PC-9 (cell line): ENCODE results near the gene MACROD1. TPM values are rescaled to one million over a fixed set of nuclear protein-coding genes. Genes with fewer than 3 reads are reported as not detected.

Experiments
- BruUV-seq: library from RNA; stranded (reverse); fragments of 400-500 nt; replicated peaks from 2 replicates; lab custom pipeline; 2021; lab: Mats Ljungman, UMichigan
- CTCF ChIA-PET: fragments of 300-600 bp; sonication (Branson Sonifier 250); formaldehyde crosslinking; loops from one replicate; lab custom pipeline; 2022; ENCODE audit warnings: antibody characterized with exemption; lab: Charles Lee
- POLR2A ChIA-PET: fragments of 300-600 bp; sonication (Branson Sonifier 250); formaldehyde crosslinking; loops from one replicate; lab custom pipeline; 2022; ENCODE audit warnings: antibody characterized with exemption; ENCODE audit not compliant: unreplicated experiment; lab: Charles Lee
- DNase-seq, 2 experiments: peaks; one replicate each; pipeline versions ENCODE4 v3.0.0 to v3.0.0-alpha.2; 2015 to 2022; ENCODE audit warnings: mixed read lengths in 1 of 2
- H2AFZ ChIP-seq: fragments of 200-600 bp; sonication (generic); 2 replicates; pipeline ENCODE4 v1.8.1; 2017; ENCODE audit warnings: antibody characterized with exemption
- H3F3A ChIP-seq: fragments of 200-600 bp; sonication (generic); 2 replicates; pipeline ENCODE4 v1.8.1; 2017; ENCODE audit warnings: antibody characterized with exemption, mild to moderate bottlenecking, low read depth; ENCODE audit not compliant: insufficient read depth
- H3K27ac ChIP-seq: fragments of 200-600 bp; sonication (generic); 2 replicates; pipeline ENCODE4 v1.6.1; 2016; ENCODE audit warnings: mixed run types
- H3K27me3 ChIP-seq: fragments of 200-600 bp; sonication (generic); 2 replicates; pipeline ENCODE4 v1.6.1; 2016; ENCODE audit warnings: low read depth, mixed run types; ENCODE audit not compliant: insufficient read depth
- H3K36me3 ChIP-seq: fragments of 200-600 bp; sonication (generic); 2 replicates; pipeline ENCODE4 v1.6.1; 2016; ENCODE audit warnings: low read depth, mixed run types
- H3K4me1 ChIP-seq: fragments of 200-600 bp; sonication (generic); replicated peaks from 2 replicates; pipeline ENCODE4 v1.6.1; 2016; ENCODE audit warnings: mixed run types; ENCODE audit not compliant: insufficient read depth
- H3K4me2 ChIP-seq: fragments of 200-600 bp; sonication (generic); 2 replicates; pipeline ENCODE4 v1.6.1; 2017; ENCODE audit warnings: mixed run types
- H3K4me3 ChIP-seq: fragments of 200-600 bp; sonication (generic); 2 replicates; pipeline ENCODE4 v1.6.1; 2016; ENCODE audit warnings: mixed run types
- H3K79me2 ChIP-seq: fragments of 200-600 bp; sonication (generic); 2 replicates; pipeline ENCODE4 v1.6.1; 2017; ENCODE audit warnings: low read depth, mixed run types
- H3K9me2 ChIP-seq: fragments of 200-600 bp; sonication (generic); 2 replicates; pipeline ENCODE4 v1.8.1; 2017; ENCODE audit warnings: mild to moderate bottlenecking; ENCODE audit not compliant: insufficient read depth
- H3K9me3 ChIP-seq: fragments of 200-600 bp; sonication (generic); 2 replicates; pipeline ENCODE4 v1.8.1; 2016; ENCODE audit warnings: low read depth; ENCODE audit not compliant: insufficient read depth
- H4K20me1 ChIP-seq: fragments of 200-600 bp; sonication (generic); 2 replicates; pipeline ENCODE4 v1.8.1; 2017; ENCODE audit not compliant: insufficient read depth
- EZH2 ChIP-seq: fragments of 200-600 bp; sonication (generic); IDR thresholded peaks from 2 replicates; pipeline ENCODE4 v1.8.0; 2017; ENCODE audit warnings: antibody characterized with exemption, low read depth
- intact Hi-C: fragments of 100-400 bp; cut with micrococcal nuclease; formaldehyde crosslinking; loops from one replicate; pipeline ENCODE4 v1.10.0; 2022; ENCODE audit not compliant: unreplicated experiment
- total RNA-seq: library from RNA; stranded (reverse); gene quantifications from 2 replicates; pipeline ENCODE4 v1.2.3, GENCODE V29; 2021
- TF ChIP-seq, protein P1 (sequence below): fragments of 200-600 bp; sonication (generic); conservative IDR thresholded peaks from 2 replicates; pipeline ENCODE4 v1.6.1; 2017; ENCODE audit warnings: mixed run types, antibody characterized with exemption, mild to moderate bottlenecking, moderate library complexity

The MACROD1 gene
- total RNA-seq, 1 experiment from 2014 or later = 41.0 TPM

DNA sequence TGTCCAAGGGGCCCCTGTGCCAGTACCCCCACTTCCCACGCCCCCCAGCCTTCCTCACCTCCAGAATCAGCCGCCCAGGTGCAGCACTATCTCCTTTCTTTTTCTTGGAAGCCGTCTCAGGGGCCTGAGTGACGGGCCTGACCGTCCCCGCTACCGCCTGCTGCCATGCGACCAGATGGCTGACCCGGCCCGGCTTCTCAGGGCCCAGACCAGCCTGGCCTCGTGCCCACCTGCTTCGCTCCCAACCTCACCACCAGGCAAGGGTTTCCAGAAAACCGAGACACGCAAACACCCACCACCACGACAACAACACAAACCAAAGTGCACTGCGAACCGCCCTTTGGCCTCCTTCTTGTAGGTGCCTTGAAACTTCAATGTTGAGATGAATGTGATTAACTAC lies 39.1 kb downstream of the MACROD1 start:
- BruUV-seq = no TSS peak
- ChIA-PET POLR2A (no interaction called here), CTCF (no interaction called here)
- Histone ChIP-seq H3K4me3 (no peak overlapping the region), H3K27ac (no peak overlapping the region), H3K9me3 (no peaks in the 10 kb centered on the region), H3K27me3 (no peaks in the 10 kb centered on the region), H4K20me1 (peaks cover 40% of the 10 kb centered on the region), H3K79me2 (no peaks in the 10 kb centered on the region), H2AFZ (no peak overlapping the region), H3K4me2 (no peak overlapping the region), H3F3A (peaks cover 9% of the 10 kb centered on the region; the same call in 1 of the 2 replicates), H3K36me3 (no peaks in the 10 kb centered on the region), H3K4me1 (no peaks in the 10 kb centered on the region), H3K9me2 (no peaks in the 10 kb centered on the region)
- intact Hi-C loops = no loop called here
- TF ChIP-seq, protein P1, sequence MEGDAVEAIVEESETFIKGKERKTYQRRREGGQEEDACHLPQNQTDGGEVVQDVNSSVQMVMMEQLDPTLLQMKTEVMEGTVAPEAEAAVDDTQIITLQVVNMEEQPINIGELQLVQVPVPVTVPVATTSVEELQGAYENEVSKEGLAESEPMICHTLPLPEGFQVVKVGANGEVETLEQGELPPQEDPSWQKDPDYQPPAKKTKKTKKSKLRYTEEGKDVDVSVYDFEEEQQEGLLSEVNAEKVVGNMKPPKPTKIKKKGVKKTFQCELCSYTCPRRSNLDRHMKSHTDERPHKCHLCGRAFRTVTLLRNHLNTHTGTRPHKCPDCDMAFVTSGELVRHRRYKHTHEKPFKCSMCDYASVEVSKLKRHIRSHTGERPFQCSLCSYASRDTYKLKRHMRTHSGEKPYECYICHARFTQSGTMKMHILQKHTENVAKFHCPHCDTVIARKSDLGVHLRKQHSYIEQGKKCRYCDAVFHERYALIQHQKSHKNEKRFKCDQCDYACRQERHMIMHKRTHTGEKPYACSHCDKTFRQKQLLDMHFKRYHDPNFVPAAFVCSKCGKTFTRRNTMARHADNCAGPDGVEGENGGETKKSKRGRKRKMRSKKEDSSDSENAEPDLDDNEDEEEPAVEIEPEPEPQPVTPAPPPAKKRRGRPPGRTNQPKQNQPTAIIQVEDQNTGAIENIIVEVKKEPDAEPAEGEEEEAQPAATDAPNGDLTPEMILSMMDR = no peak
- TF ChIP-seq EZH2 = no peak
- no peak for DNase-seq

DNA sequence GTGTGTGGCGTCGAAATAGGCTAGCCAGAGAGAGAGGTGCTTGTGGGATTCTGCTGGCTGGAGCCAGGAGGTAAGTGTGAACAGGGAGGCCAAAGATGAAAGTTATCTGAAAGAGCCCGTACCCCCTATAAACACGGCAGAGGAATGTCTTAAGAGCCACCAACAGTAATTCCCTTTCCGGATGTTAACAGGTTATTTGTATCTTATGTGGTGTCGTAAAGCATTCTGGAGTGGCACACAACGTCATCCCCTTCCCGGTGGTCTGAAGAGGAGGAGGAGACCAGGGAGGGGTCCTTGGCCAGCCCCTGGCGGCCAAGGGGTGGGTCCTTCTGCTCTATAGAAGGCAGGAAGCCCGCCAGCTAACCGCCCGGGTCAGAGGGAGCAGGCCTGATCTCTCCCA lies 39.5 kb downstream of the MACROD1 start:
- H3K36me3 ChIP-seq = no peaks in the 10 kb centered on the region
- no peak overlapping the region for H2AFZ ChIP-seq
- no peak for TF ChIP-seq EZH2
- TF ChIP-seq, protein P1 = no peak
- BruUV-seq = no TSS peak
- peaks cover 9% of the 10 kb centered on the region; the same call in 1 of the 2 replicates for H3F3A ChIP-seq
- no peak overlapping the region for H3K27ac ChIP-seq
- intact Hi-C loops = no loop called here
- no peak overlapping the region for H3K4me3 ChIP-seq
- no peak for DNase-seq
- no peak overlapping the region for H3K4me2 ChIP-seq
- H3K4me1 ChIP-seq = no peaks in the 10 kb centered on the region
- peaks cover 38% of the 10 kb centered on the region for H4K20me1 ChIP-seq
- no peaks in the 10 kb centered on the region for H3K9me2 ChIP-seq
- H3K9me3 ChIP-seq = no peaks in the 10 kb centered on the region
- H3K27me3 ChIP-seq = no peaks in the 10 kb centered on the region
- H3K79me2 ChIP-seq = no peaks in the 10 kb centered on the region
- POLR2A ChIA-PET = no interaction called here
- CTCF ChIA-PET = no interaction called here

DNA sequence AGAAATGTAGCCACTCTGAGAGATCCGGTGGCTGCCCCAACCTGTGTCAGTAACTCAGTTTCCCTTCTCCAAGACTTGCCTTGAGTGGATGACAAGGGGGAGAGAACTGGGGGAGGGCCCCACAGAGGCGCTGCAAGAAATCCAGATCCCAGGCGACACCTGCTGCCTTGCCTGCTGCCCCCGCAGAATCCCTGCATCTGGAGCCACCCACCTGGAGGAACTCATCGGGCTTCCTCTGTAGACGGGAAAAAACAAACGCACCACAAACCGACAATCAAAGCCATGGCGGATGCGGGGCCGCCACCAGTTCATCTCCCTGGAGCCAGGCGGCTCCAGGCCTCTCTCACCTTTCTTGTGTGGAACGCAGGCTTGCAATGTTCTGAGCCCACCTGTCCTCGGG lies 40.2 kb downstream of the MACROD1 start:
- H3K27me3 ChIP-seq = no peaks in the 10 kb centered on the region
- DNase-seq = no peak
- no peaks in the 10 kb centered on the region for H3K9me2 ChIP-seq
- H3K36me3 ChIP-seq = no peaks in the 10 kb centered on the region
- TF ChIP-seq EZH2 = no peak
- intact Hi-C loops = no loop called here
- ChIA-PET POLR2A (no interaction called here), CTCF (no interaction called here)
- no peaks in the 10 kb centered on the region for H3K79me2 ChIP-seq
- no peak overlapping the region for H3K27ac ChIP-seq
- no peak overlapping the region for H3K4me3 ChIP-seq
- H3F3A ChIP-seq = peaks cover 9% of the 10 kb centered on the region; the same call in 1 of the 2 replicates
- no TSS peak for BruUV-seq
- H3K9me3 ChIP-seq = no peaks in the 10 kb centered on the region
- no peaks in the 10 kb centered on the region for H3K4me1 ChIP-seq
- H4K20me1 ChIP-seq = peaks cover 35% of the 10 kb centered on the region
- no peak overlapping the region for H2AFZ ChIP-seq
- H3K4me2 ChIP-seq = no peak overlapping the region

DNA sequence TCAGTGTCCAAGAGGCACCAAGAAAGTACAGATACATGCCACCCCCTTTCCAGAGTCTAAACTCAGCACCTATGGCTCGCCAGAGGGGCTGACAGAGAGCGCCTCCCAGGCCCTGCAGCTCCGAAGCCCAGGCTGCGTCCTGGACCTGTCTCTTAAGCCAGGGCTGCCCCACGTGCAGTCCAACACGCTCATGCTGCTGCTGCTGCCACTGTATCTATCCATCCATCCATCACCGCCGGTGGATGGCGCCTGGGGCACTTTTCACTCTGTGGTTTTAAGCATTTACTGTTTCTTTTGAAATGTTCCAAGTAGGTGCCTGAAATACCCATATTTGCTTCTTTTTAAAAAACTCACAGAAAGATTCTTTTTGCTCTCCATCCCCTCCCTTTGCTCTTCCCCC lies 41.8 kb downstream of the MACROD1 start:
- H3F3A ChIP-seq = peaks cover 9% of the 10 kb centered on the region; the same call in 1 of the 2 replicates
- H3K27me3 ChIP-seq = no peaks in the 10 kb centered on the region
- no TSS peak for BruUV-seq
- no peak overlapping the region for H2AFZ ChIP-seq
- H3K4me3 ChIP-seq = no peak overlapping the region
- DNase-seq = no peak
- intact Hi-C loops = no loop called here
- H3K4me2 ChIP-seq = no peak overlapping the region
- ChIA-PET CTCF (no interaction called here), POLR2A (no interaction called here)
- no peaks in the 10 kb centered on the region for H3K4me1 ChIP-seq
- TF ChIP-seq, protein P1 = no peak
- no peak for TF ChIP-seq EZH2
- H3K9me3 ChIP-seq = no peaks in the 10 kb centered on the region
- no peaks in the 10 kb centered on the region for H3K79me2 ChIP-seq
- H3K9me2 ChIP-seq = no peaks in the 10 kb centered on the region
- H4K20me1 ChIP-seq = peaks cover 45% of the 10 kb centered on the region
- H3K36me3 ChIP-seq = no peaks in the 10 kb centered on the region
- no peak overlapping the region for H3K27ac ChIP-seq
